Brain microvascular endothelial cell (primary cell): ENCODE measurements around the gene MTHFD1L.

Source experiments
- DNase-seq: peaks from one replicate; pipeline ENCODE4 v3.0.0-alpha.2; 2020
- H3K27ac ChIP-seq: fragments of 250-450 bp; sonication (Bioruptor Pico); 2 replicates; pipeline ENCODE4 v1.5.1; 2020; ENCODE audit warnings: mild to moderate bottlenecking, moderate library complexity
- H3K27me3 ChIP-seq: fragments of 250-450 bp; sonication (Bioruptor Pico); replicated peaks from 2 replicates; pipeline ENCODE4 v1.5.1; 2020; ENCODE audit warnings: mild to moderate bottlenecking
- H3K36me3 ChIP-seq: fragments of 250-450 bp; sonication (Bioruptor Pico); replicated peaks from 2 replicates; pipeline ENCODE4 v1.5.1; 2020; ENCODE audit warnings: mild to moderate bottlenecking
- H3K4me3 ChIP-seq: 2 replicates; pipeline ENCODE4 v1.5.1; 2011; ENCODE audit warnings: low read depth, mild to moderate bottlenecking, control low read depth, low read length, moderate library complexity
- CTCF ChIP-seq: IDR thresholded peaks from 2 replicates; pipeline ENCODE4 v1.5.1; 2011; ENCODE audit warnings: low read depth, mild to moderate bottlenecking, moderate library complexity, low read length, control low read depth, inconsistent platforms; ENCODE audit errors: missing control alignments
- in situ Hi-C: cut with HindIII; loops from 2 replicates; pipeline ENCODE4 v1.10.0; 2017; ENCODE audit warnings: low sequenced_read_pairs, low pct_ligation_motif_present

The MTHFD1L gene

GRCh38 chr6:151128763-151129370 is 263.4 kb downstream of the MTHFD1L start:
- in situ Hi-C loops, result no loop called here
- Histone ChIP-seq H3K4me3 (no peak overlapping the region), H3K36me3 (no peaks in the 10 kb centered on the region), H3K27me3 (no peaks in the 10 kb centered on the region), H3K27ac (no peak overlapping the region)
- no peak for TF ChIP-seq CTCF
- no peak for DNase-seq

DNA sequence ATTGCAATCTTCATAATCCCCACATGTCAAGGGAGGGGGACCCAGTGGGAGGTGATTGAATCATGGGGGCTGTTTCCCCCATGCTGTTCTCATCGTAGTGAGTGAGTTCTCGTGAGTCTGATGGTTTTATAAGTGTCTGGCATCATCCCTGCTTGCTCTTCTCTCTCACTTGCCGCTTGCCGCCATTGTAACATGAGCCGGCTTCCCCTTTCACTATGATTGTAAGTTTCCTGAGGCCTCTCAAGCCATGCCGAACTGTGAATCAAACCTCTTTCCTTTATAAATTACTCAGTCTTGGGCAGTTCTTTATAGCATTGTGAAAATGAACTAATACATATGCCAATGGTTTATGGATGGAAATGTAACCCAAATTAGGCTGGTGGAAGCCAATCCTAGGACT is 264.8 kb downstream of the MTHFD1L start:
- Histone ChIP-seq H3K4me3 (no peak overlapping the region), H3K27ac (no peak overlapping the region), H3K27me3 (no peaks in the 10 kb centered on the region), H3K36me3 (no peaks in the 10 kb centered on the region)
- in situ Hi-C loops, result no loop called here
- no peak for DNase-seq
- TF ChIP-seq CTCF, result no peak

DNA sequence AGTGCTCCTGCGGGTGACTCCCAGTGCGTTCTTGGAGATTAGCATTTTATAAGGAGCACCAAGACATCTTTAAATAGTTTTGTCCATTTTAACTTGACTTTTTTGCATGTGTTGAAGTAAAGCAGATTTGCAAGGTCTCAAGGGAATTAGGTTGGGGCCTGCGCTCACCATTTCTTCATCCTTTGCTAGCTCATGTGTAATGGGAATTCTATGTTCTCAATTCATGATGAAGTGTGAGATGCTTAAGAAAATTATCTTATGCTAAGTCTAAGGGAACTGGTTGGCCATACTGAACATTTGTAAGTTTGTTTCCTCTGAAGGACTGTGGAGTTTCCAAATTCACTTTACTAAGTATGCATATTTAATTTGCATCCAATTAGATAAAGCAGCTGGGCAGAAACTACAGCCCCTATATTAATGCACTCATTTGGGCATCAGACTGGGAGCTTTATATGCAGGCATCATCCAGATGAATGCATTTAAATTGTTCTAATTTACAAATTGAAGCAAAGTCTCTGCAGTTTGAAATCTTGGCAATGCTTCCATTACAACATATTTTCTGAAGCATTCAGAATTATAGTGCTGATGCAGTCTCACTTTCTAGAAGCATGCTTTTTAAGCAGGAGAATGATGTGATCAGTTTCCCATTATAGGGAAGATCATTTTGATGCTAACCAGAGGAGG is 266.0 kb downstream of the MTHFD1L start:
- Histone ChIP-seq H3K4me3 (no peak overlapping the region), H3K27me3 (no peaks in the 10 kb centered on the region), H3K27ac (no peak overlapping the region), H3K36me3 (no peaks in the 10 kb centered on the region)
- no peak for DNase-seq
- in situ Hi-C loops, result no loop called here
- TF ChIP-seq CTCF, result no peak

DNA sequence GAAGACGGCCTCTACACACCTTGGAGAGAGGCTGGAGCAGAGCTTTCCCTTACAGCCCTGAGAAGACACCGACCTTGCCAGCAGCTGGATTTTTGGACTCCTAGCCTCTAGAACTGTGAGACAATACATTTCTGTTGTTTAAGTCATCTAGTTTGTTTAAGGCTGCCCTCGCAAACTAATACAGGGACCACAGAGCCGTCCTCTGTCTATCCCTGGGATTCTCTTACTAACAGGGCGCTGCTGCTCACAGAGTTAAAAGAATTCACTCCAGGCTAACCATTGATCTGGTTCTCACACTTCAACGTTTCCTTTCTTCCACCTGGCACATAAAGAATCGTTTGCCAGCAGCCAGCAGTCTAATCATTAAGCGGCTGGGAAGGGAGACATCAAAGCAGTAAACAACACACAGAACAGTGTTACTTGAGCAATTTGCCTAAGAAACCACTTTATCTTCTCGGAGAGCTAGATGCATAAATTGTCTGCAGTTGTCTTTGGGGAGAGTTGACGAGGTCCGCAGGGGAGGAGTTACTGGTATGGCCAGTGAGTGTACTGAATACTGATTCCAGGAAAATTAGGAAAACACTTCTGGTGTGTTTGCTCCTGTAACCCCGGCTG is 270.7 kb downstream of the MTHFD1L start:
- in situ Hi-C loops, result no loop called here
- H3K36me3 ChIP-seq, result no peaks in the 10 kb centered on the region
- no peaks in the 10 kb centered on the region for H3K27me3 ChIP-seq
- DNase-seq, result no peak
- no peak overlapping the region for H3K27ac ChIP-seq
- TF ChIP-seq CTCF, result no peak
- H3K4me3 ChIP-seq, result no peak overlapping the region

- no peak overlapping the region for H3K4me3 ChIP-seq
- no peaks in the 10 kb centered on the region for H3K36me3 ChIP-seq
- no peak for TF ChIP-seq CTCF
- H3K27ac ChIP-seq, result no peak overlapping the region
- in situ Hi-C loops, result no loop called here
- DNase-seq, result no peak
- no peaks in the 10 kb centered on the region for H3K27me3 ChIP-seq
These were observed 272.0 kb downstream of the MTHFD1L start for GRCh38 chr6:151137542-151137941.
